Muscle of leg (tissue), 11 donors: ENCODE data around the gene GTPBP6. TPM values are rescaled to one million over a fixed set of nuclear protein-coding genes. Genes with fewer than 3 reads are reported as not detected.

Source experiments
- DNase-seq: peaks from one replicate; pipeline ENCODE4 v3.0.0; 2013
- H3K27ac ChIP-seq: one replicate; pipeline ENCODE4 v1.5.1; 2013; ENCODE audit warnings: mild to moderate bottlenecking, low read length, control low read depth
- H3K27me3 ChIP-seq: one replicate; pipeline ENCODE4 v1.6.1; 2013; ENCODE audit warnings: low read length; ENCODE audit not compliant: control insufficient read depth, insufficient read depth
- H3K36me3 ChIP-seq: one replicate; pipeline ENCODE4 v1.6.1; 2013; ENCODE audit warnings: low read length; ENCODE audit not compliant: control insufficient read depth, insufficient read depth
- H3K4me1 ChIP-seq: one replicate; pipeline ENCODE4 v1.6.1; 2013; ENCODE audit warnings: low read length; ENCODE audit not compliant: control insufficient read depth, insufficient read depth
- H3K4me3 ChIP-seq: one replicate; pipeline ENCODE4 v1.5.1; 2013; ENCODE audit warnings: low read length, control low read depth
- H3K9me3 ChIP-seq: replicated peaks from 2 replicates; pipeline ENCODE4 v1.6.1; 2013; ENCODE audit warnings: low read depth, low read length; ENCODE audit not compliant: control insufficient read depth
- WGBS: methylation state at CpG from one replicate; pipeline ENCODE4 v1.1.5; 2013; ENCODE audit warnings: missing lambda C conversion rate; ENCODE audit not compliant: insufficient coverage; 5-methylcytosine and 5-hydroxymethylcytosine counted together
- polyA plus RNA-seq, 8 donors: library from polyadenylated mRNA; unstranded; fragments of 120-200 nt; gene quantifications; one replicate each; pipeline versions ENCODE4 v1.2.1 to v1.2.3, GENCODE V29; 2013; ENCODE audit warnings: inconsistent platforms in 1 of 8, low replicate concordance in 1 of 8; ENCODE audit not compliant: insufficient read length in 8 of 8, insufficient read depth in 1 of 8
- total RNA-seq: library from RNA; stranded (reverse); fragments of 120-200 nt; gene quantifications from one replicate; pipeline ENCODE4 v1.2.4, GENCODE V29; 2013

The GTPBP6 gene
- total and polyA plus RNA-seq, 9 donors, result 27.3 to 63.9 (median 54.1) TPM

DNA sequence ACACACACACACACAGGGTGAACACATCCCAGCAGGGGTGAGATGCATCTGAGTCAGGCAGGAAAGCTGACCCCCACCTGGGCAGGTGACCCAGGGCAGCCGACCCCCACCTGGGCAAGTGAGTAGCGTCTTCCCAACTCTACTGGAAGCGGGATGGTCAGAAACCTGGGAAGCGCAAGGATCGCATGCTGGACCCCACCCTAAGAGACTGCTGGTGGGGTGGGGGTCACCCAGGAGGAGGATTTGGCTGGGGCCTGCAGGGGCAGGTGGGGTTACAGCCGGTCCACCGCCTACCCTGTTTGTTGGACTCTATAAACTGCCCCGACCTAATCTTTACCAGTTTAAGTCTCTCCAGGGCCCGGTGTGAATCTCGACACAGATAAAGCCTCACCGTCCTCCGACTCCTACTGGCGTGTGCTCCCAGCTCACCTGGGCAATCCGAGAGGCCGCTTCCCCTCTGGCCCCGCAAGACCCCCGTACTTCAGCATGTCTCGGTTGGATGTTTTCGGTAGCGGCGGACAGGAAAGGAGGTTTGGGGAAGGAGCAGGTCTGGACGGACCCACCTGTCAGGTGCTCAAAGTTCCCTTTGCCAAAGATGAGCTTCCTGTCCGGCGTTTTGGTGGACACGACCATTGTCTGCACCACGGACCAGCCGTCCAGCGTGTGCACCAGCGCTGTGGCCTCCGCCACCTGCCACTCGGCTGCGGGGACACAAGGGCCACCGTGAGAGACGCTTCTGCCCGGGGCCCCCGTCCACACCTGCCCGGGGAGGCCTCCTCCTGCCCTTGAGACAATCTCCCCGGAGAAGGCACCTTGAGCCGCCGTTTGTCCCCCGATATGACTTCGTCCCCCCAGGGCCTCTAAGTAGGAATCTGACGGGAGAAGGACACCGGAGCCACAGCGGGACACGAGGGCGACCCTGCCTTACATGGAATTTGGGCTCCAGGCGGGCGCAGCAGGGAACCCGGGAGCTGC, 2.0 kb downstream of the GTPBP6 start:
- WGBS, result 92% methylated on average over 46 of the region's 50 CpGs
- no peak overlapping the region for H3K27ac ChIP-seq
- no peak for DNase-seq

DNA sequence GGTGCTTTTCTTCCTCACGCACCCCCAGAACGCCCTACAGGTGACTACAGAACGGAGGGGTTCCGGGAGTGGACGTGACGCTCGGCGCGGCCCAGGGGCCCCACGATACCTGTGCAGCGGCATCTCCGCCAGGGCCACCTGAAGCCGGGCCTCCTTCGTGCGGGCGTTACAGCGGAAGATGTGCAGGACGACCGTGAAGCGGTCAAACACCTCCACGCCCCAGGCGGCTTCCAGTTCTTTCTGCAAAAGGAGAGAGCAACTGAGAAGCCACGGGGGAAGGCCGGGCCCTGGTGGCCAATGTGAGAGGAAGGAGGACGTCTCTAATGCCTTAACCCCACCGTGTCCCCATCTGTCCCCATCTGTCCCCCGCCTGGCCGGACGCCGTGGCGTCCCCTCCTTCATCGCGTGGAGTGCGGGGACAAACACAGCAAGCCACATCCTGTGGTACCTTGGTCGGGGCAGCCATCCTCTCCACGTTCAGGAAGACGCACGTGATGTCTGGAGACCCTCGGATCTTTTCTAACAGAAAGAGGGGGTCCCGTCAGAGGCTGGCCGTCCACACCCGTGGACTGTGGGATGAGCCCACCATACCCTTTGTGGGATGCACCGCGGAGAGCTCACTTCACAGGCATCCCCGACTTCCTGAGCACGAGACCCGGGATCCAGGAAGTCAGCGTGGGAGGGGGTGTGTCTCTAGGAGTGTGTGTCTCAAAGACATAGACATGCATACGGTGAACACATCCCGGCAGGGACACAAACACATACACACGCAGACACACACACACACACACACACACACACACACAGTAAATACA, 3.6 kb downstream of the GTPBP6 start:
- WGBS, result 90% methylated on average over 35 of the region's 51 CpGs
- DNase-seq, result no peak
- Histone ChIP-seq H3K4me3 (no peak overlapping the region), H3K27me3 (no peaks in the 10 kb centered on the region), H3K9me3 (peaks cover 2% of the 10 kb centered on the region), H3K36me3 (peaks cover 58% of the 10 kb centered on the region), H3K27ac (no peak overlapping the region), H3K4me1 (peaks cover 10% of the 10 kb centered on the region)

More for the DNA sequence above, 2.0 kb downstream of the GTPBP6 start:
- Histone ChIP-seq H3K4me1 (peaks cover 19% of the 10 kb centered on the region), H3K36me3 (peaks cover 46% of the 10 kb centered on the region), H3K9me3 (peaks cover 2% of the 10 kb centered on the region), H3K4me3 (no peak overlapping the region), H3K27me3 (no peaks in the 10 kb centered on the region)

DNA sequence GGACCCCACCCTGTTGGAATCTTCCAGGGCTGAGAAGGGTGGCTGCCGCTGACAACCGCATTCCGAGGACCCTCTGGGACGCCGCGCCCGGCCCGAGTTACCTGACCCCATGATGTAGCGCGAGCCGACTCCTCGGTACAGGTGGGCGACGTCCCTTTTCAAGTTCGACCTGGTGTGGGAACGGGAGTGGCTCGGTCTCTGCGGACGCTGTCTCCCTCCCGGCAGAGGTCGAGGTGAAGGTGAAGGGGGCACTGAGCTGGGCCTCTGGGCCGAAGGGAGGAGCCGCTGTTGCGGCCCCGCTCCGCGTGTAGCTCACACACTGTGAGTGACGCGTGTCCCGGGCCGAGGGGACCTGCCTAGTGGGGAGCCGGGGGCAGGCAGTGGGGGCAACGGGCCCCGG, 4.5 kb downstream of the GTPBP6 start:
- H3K27me3 ChIP-seq, result no peaks in the 10 kb centered on the region
- peaks cover 2% of the 10 kb centered on the region for H3K9me3 ChIP-seq
- WGBS, result 96% methylated on average over 31 of the region's 34 CpGs
- H3K4me3 ChIP-seq, result no peak overlapping the region
- DNase-seq, result no peak
- peaks cover 62% of the 10 kb centered on the region for H3K36me3 ChIP-seq
- no peak overlapping the region for H3K27ac ChIP-seq
- H3K4me1 ChIP-seq, result peaks cover 3% of the 10 kb centered on the region

DNA sequence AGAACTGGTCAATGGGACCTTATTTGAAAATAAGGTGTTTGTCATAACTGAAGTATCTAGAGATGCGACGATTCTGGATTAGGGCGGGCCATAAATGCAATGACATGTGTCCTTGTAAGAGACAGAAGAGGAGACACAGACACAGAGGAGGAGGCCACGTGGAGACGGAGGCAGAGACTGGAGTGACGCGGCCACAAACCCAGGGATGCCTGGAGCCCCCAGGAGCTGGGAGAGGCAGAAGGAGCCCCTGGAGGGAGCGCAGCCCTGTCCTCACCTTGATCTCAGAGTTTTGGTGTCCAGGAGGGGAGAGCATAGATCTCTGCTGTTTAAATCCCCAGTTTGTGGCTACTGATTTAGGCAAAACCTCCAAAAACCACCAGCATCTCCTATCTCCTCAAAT, 5.0 kb downstream of the GTPBP6 start:
- DNase-seq, result no peak
- WGBS, result 85% methylated on average over 7 of the region's 8 CpGs
- Histone ChIP-seq H3K4me3 (no peak overlapping the region), H3K27ac (no peak overlapping the region), H3K36me3 (peaks cover 64% of the 10 kb centered on the region), H3K4me1 (peaks cover 3% of the 10 kb centered on the region), H3K9me3 (peaks cover 2% of the 10 kb centered on the region), H3K27me3 (no peaks in the 10 kb centered on the region)

DNA sequence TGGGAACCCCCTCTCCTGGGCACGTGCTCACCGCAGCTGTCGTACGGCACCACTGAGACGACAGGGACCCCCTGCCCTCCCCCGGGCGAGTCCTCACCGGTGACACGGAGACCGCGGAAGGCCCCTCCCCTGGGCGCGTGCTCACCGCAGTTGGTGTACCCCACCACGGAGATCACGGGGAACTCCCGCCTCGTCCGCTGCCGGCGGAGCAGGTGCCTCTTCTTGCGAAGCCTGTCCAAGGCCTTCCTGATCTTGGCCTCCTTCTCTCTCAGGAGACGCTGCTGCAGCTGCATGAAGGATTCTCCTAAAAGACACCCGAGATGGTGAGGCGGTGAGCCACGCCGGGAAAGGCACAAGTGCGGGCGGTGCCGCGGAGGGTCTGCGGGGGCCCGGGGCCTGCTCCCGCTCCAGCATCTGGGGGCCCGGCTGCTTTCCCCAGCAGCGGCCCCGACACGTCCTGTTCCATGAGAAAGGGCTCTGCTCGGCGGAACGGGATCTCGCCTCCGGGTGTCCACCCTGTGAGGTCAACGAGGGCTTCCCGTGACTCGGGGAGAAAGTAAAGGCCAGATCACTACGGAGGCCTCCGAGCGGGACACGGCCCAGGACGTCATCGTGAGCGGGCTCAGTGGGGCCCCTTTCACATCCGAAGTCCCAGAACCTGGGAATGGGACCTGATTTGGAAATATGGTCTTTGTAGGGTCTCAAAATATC, 5.8 kb downstream of the GTPBP6 start:
- Histone ChIP-seq H3K27me3 (no peaks in the 10 kb centered on the region), H3K27ac (no peak overlapping the region), H3K4me1 (peaks cover 1% of the 10 kb centered on the region), H3K9me3 (peaks cover 2% of the 10 kb centered on the region), H3K36me3 (peaks cover 71% of the 10 kb centered on the region), H3K4me3 (no peak overlapping the region)
- no peak for DNase-seq
- 94% methylated on average over 49 of the region's 54 CpGs for WGBS

DNA sequence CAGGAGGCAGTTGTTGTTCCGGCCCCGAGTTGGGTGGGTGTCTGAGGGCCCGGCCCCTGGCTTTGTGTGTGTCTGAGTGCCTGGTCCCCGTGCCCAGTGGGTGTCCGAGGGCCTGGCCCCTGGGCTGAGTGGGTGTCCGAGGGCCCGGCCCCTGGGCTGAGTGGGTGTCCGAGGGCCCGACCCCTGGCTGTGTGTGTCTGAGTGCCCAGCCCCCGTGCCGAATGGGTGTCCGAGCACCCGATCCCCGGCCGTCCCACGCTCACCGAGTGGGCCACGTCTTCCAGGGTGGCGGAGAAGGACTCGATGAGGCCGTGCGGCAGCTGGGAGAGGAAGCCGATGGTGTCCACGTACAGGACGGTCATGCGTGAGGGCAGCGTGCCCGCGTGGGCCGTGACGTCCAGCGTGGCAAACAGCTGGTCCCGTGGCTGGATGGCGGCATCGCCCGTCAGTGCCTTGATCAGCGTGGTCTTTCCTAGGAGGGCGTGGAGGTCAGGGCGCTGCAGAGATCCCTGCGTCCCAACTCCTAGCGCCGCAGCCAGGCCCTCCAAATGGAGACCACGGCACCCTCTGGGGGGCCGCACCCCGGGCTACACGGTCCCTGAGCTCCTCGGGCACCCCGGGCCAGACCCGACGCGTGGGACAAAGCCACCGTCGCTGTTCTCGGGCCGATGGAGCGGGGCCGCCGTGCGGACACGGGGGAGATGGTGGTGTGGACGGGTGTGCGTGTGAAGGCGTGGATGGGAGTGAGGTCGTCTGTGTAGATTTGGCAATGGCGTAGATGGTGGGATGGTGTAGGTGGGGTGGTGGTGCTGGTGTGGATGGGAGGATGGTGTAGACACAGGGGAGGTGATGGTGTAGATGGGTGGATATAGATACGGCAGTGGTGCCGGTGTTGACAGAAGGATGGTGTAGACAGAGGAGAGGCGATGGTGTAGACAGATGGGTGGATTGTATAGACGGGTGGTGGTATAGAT, 7.2 kb downstream of the GTPBP6 start:
- H3K27me3 ChIP-seq, result no peaks in the 10 kb centered on the region
- H3K4me1 ChIP-seq, result no peaks in the 10 kb centered on the region
- H3K36me3 ChIP-seq, result peaks cover 74% of the 10 kb centered on the region
- no peak overlapping the region for H3K27ac ChIP-seq
- DNase-seq, result no peak
- WGBS, result 95% methylated on average over 67 of the region's 69 CpGs
- H3K9me3 ChIP-seq, result peaks cover 2% of the 10 kb centered on the region
- no peak overlapping the region for H3K4me3 ChIP-seq

DNA sequence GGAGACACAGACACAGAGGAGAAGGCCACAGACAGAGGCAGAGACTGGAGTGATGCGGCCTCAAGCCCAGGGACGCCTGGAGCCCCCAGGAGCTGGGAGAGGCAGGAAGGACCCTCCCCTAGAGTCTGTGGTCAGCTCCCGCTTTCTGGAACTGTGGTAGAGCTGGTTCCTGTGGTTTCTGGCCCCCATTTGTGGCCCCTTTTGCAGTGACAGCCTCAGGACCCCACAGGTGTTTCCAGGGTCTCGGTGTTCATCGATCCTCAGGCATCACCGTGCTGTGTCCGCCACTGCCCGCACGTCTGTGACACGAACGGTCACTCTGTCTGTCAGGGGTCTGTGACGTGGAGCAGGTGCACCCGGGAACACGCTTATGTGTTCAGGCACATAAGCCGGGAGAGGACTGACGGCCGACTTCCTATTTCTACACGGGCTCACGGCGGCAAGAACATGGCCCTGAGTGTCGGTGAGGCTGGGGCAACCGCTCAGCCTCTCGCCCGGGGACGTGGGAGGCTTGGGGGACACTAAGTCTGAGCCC, 7.9 kb downstream of the GTPBP6 start:
- Histone ChIP-seq H3K9me3 (peaks cover 2% of the 10 kb centered on the region), H3K27ac (no peak overlapping the region), H3K36me3 (peaks cover 74% of the 10 kb centered on the region), H3K4me3 (no peak overlapping the region), H3K4me1 (no peaks in the 10 kb centered on the region), H3K27me3 (no peaks in the 10 kb centered on the region)
- WGBS, result 91% methylated on average over 21 of the region's 25 CpGs
- no peak for DNase-seq

DNA sequence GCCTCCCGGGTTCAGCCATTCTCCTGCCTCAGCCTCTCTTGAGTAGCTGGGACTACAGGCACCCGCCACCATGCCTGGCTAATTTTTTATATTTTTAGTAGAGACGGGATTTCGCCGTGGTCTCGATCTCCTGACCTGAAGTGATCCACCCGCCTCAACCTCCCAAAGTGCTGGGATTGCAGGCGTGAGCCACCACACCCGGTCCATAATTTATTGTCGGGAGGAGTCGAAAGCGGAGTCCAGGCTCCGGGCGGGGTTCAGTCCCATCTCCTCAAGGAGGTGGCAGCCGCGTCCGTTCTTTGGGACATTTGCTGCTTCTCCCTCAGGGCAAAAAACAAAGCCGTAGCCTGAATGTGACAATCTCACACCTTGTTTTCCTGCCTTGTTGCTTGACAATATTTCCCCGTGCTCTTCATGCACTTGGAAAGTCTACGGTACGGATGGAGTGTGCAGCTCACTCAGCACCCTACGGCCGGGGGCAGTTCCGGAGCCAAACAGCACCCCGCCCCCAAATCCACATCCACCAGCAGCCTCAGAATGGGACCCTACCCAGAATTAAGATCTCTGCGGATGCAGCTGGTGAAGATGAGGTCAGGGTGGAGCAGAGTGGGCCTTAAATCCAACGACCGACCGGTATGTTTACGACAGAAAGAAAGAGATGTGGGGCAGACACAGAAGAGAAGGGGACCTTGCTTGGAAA, 9.6 kb downstream of the GTPBP6 start:
- 88% methylated on average over 24 of the region's 30 CpGs for WGBS
- Histone ChIP-seq H3K27ac (no peak overlapping the region), H3K4me1 (no peaks in the 10 kb centered on the region), H3K4me3 (no peak overlapping the region), H3K36me3 (peaks cover 74% of the 10 kb centered on the region), H3K9me3 (peaks cover 5% of the 10 kb centered on the region), H3K27me3 (no peaks in the 10 kb centered on the region)
- DNase-seq, result no peak
